Measurements from ENCODE around the gene METRN. TPM values are rescaled to one million over a fixed set of nuclear protein-coding genes. Genes with fewer than 3 reads are reported as not detected.
"Not testable (repeated sequence)": the region's sequence is repeated elsewhere in the genome, so short reads cannot be mapped to it uniquely, and the experiment has no call there.

Gene METRN
- total and polyA plus RNA-seq, 12 donors, result 51.4 to 103 (median 60.5) TPM

DNA sequence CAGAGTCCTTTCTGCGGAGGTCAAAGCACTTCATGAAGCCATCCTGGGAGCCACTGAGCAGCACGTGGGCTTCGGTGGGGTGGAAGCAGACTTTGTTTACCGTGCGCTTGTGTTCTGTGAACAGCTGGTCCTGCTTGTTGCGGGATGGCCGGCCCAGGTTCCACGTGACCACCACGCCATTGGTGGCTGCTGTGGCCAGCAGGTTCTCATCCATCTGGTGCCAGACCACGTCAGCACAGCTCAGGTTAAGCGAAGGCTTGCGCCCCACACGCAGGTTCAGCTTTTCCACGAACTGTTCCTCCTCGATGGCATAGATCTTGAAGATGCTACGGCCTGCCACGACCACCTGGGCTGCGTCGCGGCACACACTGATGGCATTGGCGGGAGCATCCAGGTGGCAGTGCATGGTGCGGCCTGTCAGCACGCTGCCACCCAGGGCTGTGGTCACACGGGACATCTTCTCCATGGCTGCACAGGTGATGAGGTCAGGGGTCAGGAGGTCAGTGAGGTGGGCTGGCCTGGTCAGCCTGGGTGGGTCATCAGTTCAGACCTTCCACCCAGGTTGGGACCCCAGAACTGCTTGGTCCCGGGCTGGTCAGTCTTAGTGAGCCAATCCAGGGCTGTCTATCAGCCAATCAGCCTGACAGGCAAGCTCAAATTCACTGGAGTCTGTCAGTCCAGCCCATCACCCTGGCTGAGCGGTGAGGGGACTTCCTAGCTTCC lies 25.6 kb upstream of the METRN start:
- no peaks in the 10 kb centered on the region for H3K9me3 ChIP-seq
- peaks cover 20 to 47% (median 36%) of the 10 kb centered on the region in 9 donors for H3K4me1 ChIP-seq
- WGBS, 2 donors, result 85 to 87% methylated on average over 26 of the region's 26 CpGs
- H3K27me3 ChIP-seq, result peaks cover 13 to 33% (median 29%) of the 10 kb centered on the region in 7 donors
- intact Hi-C loops (cut with DNase I), result no loop called here
- H3K36me3 ChIP-seq, result peaks cover 0 to 26% (median 0%) of the 10 kb centered on the region in 9 donors
- no peak for DNase-seq
- ATAC-seq, result no peak
- TF ChIP-seq, protein P1, sequence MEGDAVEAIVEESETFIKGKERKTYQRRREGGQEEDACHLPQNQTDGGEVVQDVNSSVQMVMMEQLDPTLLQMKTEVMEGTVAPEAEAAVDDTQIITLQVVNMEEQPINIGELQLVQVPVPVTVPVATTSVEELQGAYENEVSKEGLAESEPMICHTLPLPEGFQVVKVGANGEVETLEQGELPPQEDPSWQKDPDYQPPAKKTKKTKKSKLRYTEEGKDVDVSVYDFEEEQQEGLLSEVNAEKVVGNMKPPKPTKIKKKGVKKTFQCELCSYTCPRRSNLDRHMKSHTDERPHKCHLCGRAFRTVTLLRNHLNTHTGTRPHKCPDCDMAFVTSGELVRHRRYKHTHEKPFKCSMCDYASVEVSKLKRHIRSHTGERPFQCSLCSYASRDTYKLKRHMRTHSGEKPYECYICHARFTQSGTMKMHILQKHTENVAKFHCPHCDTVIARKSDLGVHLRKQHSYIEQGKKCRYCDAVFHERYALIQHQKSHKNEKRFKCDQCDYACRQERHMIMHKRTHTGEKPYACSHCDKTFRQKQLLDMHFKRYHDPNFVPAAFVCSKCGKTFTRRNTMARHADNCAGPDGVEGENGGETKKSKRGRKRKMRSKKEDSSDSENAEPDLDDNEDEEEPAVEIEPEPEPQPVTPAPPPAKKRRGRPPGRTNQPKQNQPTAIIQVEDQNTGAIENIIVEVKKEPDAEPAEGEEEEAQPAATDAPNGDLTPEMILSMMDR (IDR thresholded peaks at IDR 0.05), result no peak
- H3K27ac ChIP-seq, result peak overlapping the region in 9 of 10 donors; percentile 83 to 94 (median 89)
- peak overlapping the region; percentile 71 to 100 (median 92) for H3K4me3 ChIP-seq

GRCh38 chr16:691242-691641 lies 23.7 kb upstream of the METRN start:
- 89 to 90% methylated on average over 16 of the region's 16 CpGs for WGBS, 2 donors
- ATAC-seq; H3K27ac ChIP-seq; DNase-seq; H3K4me3 ChIP-seq; H3K9me3 ChIP-seq; intact Hi-C loops (cut with DNase I): not testable (repeated sequence)
- Histone ChIP-seq H3K36me3 (peaks cover 0 to 21% (median 0%) of the 10 kb centered on the region in 9 donors), H3K27me3 (peaks cover 20 to 52% (median 46%) of the 10 kb centered on the region in 7 donors), H3K4me1 (peaks cover 15 to 43% (median 37%) of the 10 kb centered on the region in 9 donors)

- DNase-seq (no peak), ATAC-seq (no peak)
- Histone ChIP-seq H3K4me1 (peaks cover 15 to 43% (median 37%) of the 10 kb centered on the region in 9 donors), H3K9me3 (no peaks in the 10 kb centered on the region), H3K36me3 (peaks cover 0 to 8% (median 0%) of the 10 kb centered on the region in 9 donors), H3K27ac (no peak overlapping the region), H3K4me3 (no peak overlapping the region), H3K27me3 (peaks cover 20 to 65% (median 58%) of the 10 kb centered on the region in 7 donors)
- WGBS, 2 donors, result 65 to 70% methylated on average over 10 of the region's 10 CpGs
- intact Hi-C loops (cut with DNase I), result no loop called here
- TF ChIP-seq, protein P1 (IDR thresholded peaks at IDR 0.05), result no peak
Measured at GRCh38 chr16:692356-693108, 22.4 kb upstream of the METRN start.

DNA sequence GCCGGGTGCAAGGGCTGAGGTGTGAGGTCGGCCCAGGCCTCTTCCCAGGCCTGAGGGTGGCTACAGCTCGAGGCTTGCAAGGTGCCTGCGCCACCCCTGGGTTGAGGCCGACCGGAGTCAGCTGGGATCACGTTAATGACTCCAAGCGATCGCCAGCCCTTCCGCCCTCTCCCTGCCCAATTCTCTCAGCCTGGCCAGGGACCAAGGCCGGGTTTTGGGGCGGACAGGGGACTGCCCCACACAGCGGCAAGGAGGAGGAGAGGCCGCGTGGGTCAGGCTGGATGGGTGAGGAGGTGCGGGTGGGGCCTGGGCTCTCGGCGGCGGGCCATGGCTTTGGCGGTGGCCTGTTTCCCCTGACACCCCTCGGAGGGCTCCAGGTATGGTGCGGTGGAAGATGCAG lies 21.6 kb upstream of the METRN start:
- no peaks in the 10 kb centered on the region for H3K9me3 ChIP-seq
- intact Hi-C loops (cut with DNase I), result no loop called here
- peaks cover 15 to 43% (median 37%) of the 10 kb centered on the region in 9 donors for H3K4me1 ChIP-seq

More for the DNA sequence above, 21.6 kb upstream of the METRN start:
- Histone ChIP-seq H3K27ac (no peak overlapping the region), H3K4me3 (no peak overlapping the region), H3K27me3 (peaks cover 20 to 72% (median 67%) of the 10 kb centered on the region in 7 donors), H3K36me3 (no peaks in the 10 kb centered on the region)
- TF ChIP-seq, protein P1 (IDR thresholded peaks at IDR 0.05), result no peak
- WGBS, 2 donors, result 32 to 40% methylated on average over 21 to 22 of the region's 22 CpGs
- ATAC-seq, result no peak
- DNase-seq, result no peak
